Erythroblast (primary cell): ENCODE results near the gene CCDC158.

Experiments used
- GATA1 ChIP-seq: IDR thresholded peaks from 2 replicates; pipeline ENCODE4 v1.6.1; 2011; ENCODE audit warnings: low read depth, mild to moderate bottlenecking, control low read depth, low read length, moderate library complexity
- POLR2A ChIP-seq: IDR thresholded peaks from 2 replicates; pipeline ENCODE4 v1.6.1; 2011; ENCODE audit warnings: mild to moderate bottlenecking, low read length

GRCh38 chr4:76375703-76376102 is 45.2 kb downstream of the CCDC158 start:
- TF ChIP-seq POLR2A (no peak), GATA1 (no peak)
